Immature natural killer cell (primary cell): ENCODE results near the gene NFYB. TPM values are rescaled to one million over a fixed set of nuclear protein-coding genes. Genes with fewer than 3 reads are reported as not detected.

Experiments used
- DNase-seq, 3 donors: peaks; one replicate each; pipeline ENCODE4 v3.0.0; 2022; ENCODE audit warnings: mixed read lengths in 1 of 3
- H3K27ac Mint-ChIP-seq, 6 donors: one replicate each; pipeline ENCODE4 v1.8.0; 2020; ENCODE audit warnings: mixed read lengths in 6 of 6, mild to moderate bottlenecking in 5 of 6, inconsistent platforms in 4 of 6, moderate library complexity in 3 of 6
- H3K27me3 Mint-ChIP-seq, 3 donors: one replicate each; pipeline ENCODE4 v1.8.0; 2020 to 2021; ENCODE audit warnings: low read depth in 3 of 3, mild to moderate bottlenecking in 3 of 3, mixed read lengths in 3 of 3, moderate library complexity in 3 of 3, inconsistent platforms in 1 of 3
- H3K36me3 Mint-ChIP-seq, 3 donors: one replicate each; pipeline ENCODE4 v1.8.0; 2020; ENCODE audit warnings: mixed read lengths in 3 of 3, inconsistent platforms in 2 of 3, mild to moderate bottlenecking in 2 of 3
- H3K4me1 Mint-ChIP-seq, 2 donors: one replicate each; pipeline ENCODE4 v1.8.0; 2020; ENCODE audit warnings: inconsistent platforms in 2 of 2, mild to moderate bottlenecking in 2 of 2, mixed read lengths in 2 of 2, moderate library complexity in 1 of 2
- H3K4me3 Mint-ChIP-seq, 5 donors: one replicate each; pipeline ENCODE4 v1.8.0; 2020; ENCODE audit warnings: mild to moderate bottlenecking in 5 of 5, mixed read lengths in 5 of 5, inconsistent platforms in 3 of 5, moderate library complexity in 3 of 5
- H3K9me3 Mint-ChIP-seq, 6 donors: one replicate each; pipeline ENCODE4 v1.8.0; 2020; ENCODE audit warnings: mild to moderate bottlenecking in 6 of 6, mixed read lengths in 6 of 6, inconsistent platforms in 4 of 6, moderate library complexity in 3 of 6
- polyA plus RNA-seq, 3 donors: library from polyadenylated mRNA; unstranded; fragments of 300-500 nt; fragmentation: Illumina TruSeq; gene quantifications; one replicate each; pipeline ENCODE4 v1.2.3, GENCODE V29; 2021

Gene NFYB
- polyA plus RNA-seq, 3 donors from 2014 or later = 26.2 to 58.7 (median 36.9) TPM

- no peak for DNase-seq
- Mint-ChIP-seq H3K27ac (no peak overlapping the region), H3K36me3 (no peaks in the 10 kb centered on the region), H3K4me1 (no peaks in the 10 kb centered on the region), H3K27me3 (peaks cover 1 to 9% (median 7%) of the 10 kb centered on the region in 3 donors), H3K4me3 (no peak overlapping the region), H3K9me3 (no peaks in the 10 kb centered on the region)
These were observed 9.3 kb upstream of the NFYB start for GRCh38 chr12:104147346-104147745.

- DNase-seq = no peak
- no peak overlapping the region for H3K4me3 Mint-ChIP-seq
- no peaks in the 10 kb centered on the region for H3K36me3 Mint-ChIP-seq
- H3K9me3 Mint-ChIP-seq = no peaks in the 10 kb centered on the region
- peaks cover 1 to 11% (median 5%) of the 10 kb centered on the region in 3 donors for H3K27me3 Mint-ChIP-seq
- no peak overlapping the region for H3K27ac Mint-ChIP-seq
- no peaks in the 10 kb centered on the region for H3K4me1 Mint-ChIP-seq
These were observed 5.9 kb upstream of the NFYB start for GRCh38 chr12:104143918-104144317.

- Mint-ChIP-seq H3K4me3 (no peak overlapping the region), H3K36me3 (no peaks in the 10 kb centered on the region), H3K27me3 (peaks cover 1 to 9% (median 5%) of the 10 kb centered on the region in 3 donors), H3K27ac (no peak overlapping the region), H3K4me1 (no peaks in the 10 kb centered on the region), H3K9me3 (no peaks in the 10 kb centered on the region)
- no peak for DNase-seq
These were observed 5.0 kb upstream of the NFYB start for GRCh38 chr12:104143002-104143401.

GRCh38 chr12:104142543-104142942 lies 4.5 kb upstream of the NFYB start:
- no peaks in the 10 kb centered on the region for H3K36me3 Mint-ChIP-seq
- H3K4me3 Mint-ChIP-seq = no peak overlapping the region
- H3K4me1 Mint-ChIP-seq = no peaks in the 10 kb centered on the region
- H3K27ac Mint-ChIP-seq = no peak overlapping the region
- no peak for DNase-seq
- no peaks in the 10 kb centered on the region for H3K9me3 Mint-ChIP-seq
- H3K27me3 Mint-ChIP-seq = peaks cover 1 to 9% (median 5%) of the 10 kb centered on the region in 3 donors

- peak overlapping the region; percentile 38 to 75 (median 69) for H3K4me3 Mint-ChIP-seq
- no peaks in the 10 kb centered on the region for H3K9me3 Mint-ChIP-seq
- peaks cover 0 to 14% of the 10 kb centered on the region in 2 donors for H3K4me1 Mint-ChIP-seq
- peak overlapping the region in 3 of 6 donors; percentile 18 to 70 (median 22) for H3K27ac Mint-ChIP-seq
- H3K36me3 Mint-ChIP-seq = no peaks in the 10 kb centered on the region
- peaks cover 3 to 13% (median 6%) of the 10 kb centered on the region in 3 donors for H3K27me3 Mint-ChIP-seq
- DNase-seq = no peak
These were observed 765 bp upstream of the NFYB start for GRCh38 chr12:104138797-104139152.

- peak overlapping the region; percentile 89 to 92 (median 91) for H3K4me3 Mint-ChIP-seq
- H3K27ac Mint-ChIP-seq = peak overlapping the region; percentile 76 to 90 (median 84)
- H3K27me3 Mint-ChIP-seq = peaks cover 3 to 13% (median 3%) of the 10 kb centered on the region in 3 donors
- peaks cover 0 to 4% (median 4%) of the 10 kb centered on the region in 3 donors for H3K36me3 Mint-ChIP-seq
- peak; percentile 59 to 62 (median 62) for DNase-seq
- peaks cover 4 to 19% of the 10 kb centered on the region in 2 donors for H3K4me1 Mint-ChIP-seq
- H3K9me3 Mint-ChIP-seq = no peaks in the 10 kb centered on the region
These were observed 759 bp downstream of the NFYB start for GRCh38 chr12:104137001-104137901.

- Mint-ChIP-seq H3K27me3 (peaks cover 2 to 15% (median 3%) of the 10 kb centered on the region in 3 donors), H3K27ac (peak overlapping the region; percentile 76 to 90 (median 84)), H3K36me3 (peaks cover 0 to 8% (median 7%) of the 10 kb centered on the region in 3 donors), H3K9me3 (no peaks in the 10 kb centered on the region), H3K4me3 (peak overlapping the region; percentile 89 to 92 (median 91)), H3K4me1 (peaks cover 9 to 22% of the 10 kb centered on the region in 2 donors)
- no peak for DNase-seq
These were observed 1.4 kb downstream of the NFYB start for GRCh38 chr12:104136577-104136976.

- no peak for DNase-seq
- no peak overlapping the region for H3K4me3 Mint-ChIP-seq
- H3K27me3 Mint-ChIP-seq = peaks cover 2 to 15% (median 3%) of the 10 kb centered on the region in 3 donors
- H3K27ac Mint-ChIP-seq = no peak overlapping the region
- H3K4me1 Mint-ChIP-seq = peaks cover 25 to 26% of the 10 kb centered on the region in 2 donors
- no peaks in the 10 kb centered on the region for H3K9me3 Mint-ChIP-seq
- peaks cover 0 to 8% (median 7%) of the 10 kb centered on the region in 3 donors for H3K36me3 Mint-ChIP-seq
These were observed 3.1 kb downstream of the NFYB start for GRCh38 chr12:104134882-104135281.

- no peak overlapping the region for H3K27ac Mint-ChIP-seq
- DNase-seq = no peak
- H3K4me3 Mint-ChIP-seq = no peak overlapping the region
- H3K9me3 Mint-ChIP-seq = no peaks in the 10 kb centered on the region
- H3K36me3 Mint-ChIP-seq = peaks cover 0 to 13% (median 10%) of the 10 kb centered on the region in 3 donors
- peaks cover 2 to 12% (median 3%) of the 10 kb centered on the region in 3 donors for H3K27me3 Mint-ChIP-seq
- H3K4me1 Mint-ChIP-seq = peaks cover 27 to 36% of the 10 kb centered on the region in 2 donors
These were observed 4.1 kb downstream of the NFYB start for GRCh38 chr12:104133866-104134265.

GRCh38 chr12:104133321-104133720 lies 4.7 kb downstream of the NFYB start:
- no peaks in the 10 kb centered on the region for H3K9me3 Mint-ChIP-seq
- H3K27me3 Mint-ChIP-seq = peaks cover 2 to 9% (median 2%) of the 10 kb centered on the region in 3 donors
- no peak for DNase-seq
- H3K4me3 Mint-ChIP-seq = no peak overlapping the region
- peaks cover 27 to 37% of the 10 kb centered on the region in 2 donors for H3K4me1 Mint-ChIP-seq
- no peak overlapping the region for H3K27ac Mint-ChIP-seq
- peaks cover 0 to 14% (median 10%) of the 10 kb centered on the region in 3 donors for H3K36me3 Mint-ChIP-seq

GRCh38 chr12:104132351-104132956 lies 5.6 kb downstream of the NFYB start:
- Mint-ChIP-seq H3K4me3 (no peak overlapping the region), H3K4me1 (peaks cover 27 to 37% of the 10 kb centered on the region in 2 donors), H3K27me3 (peaks cover 2 to 9% (median 2%) of the 10 kb centered on the region in 3 donors), H3K9me3 (no peaks in the 10 kb centered on the region), H3K27ac (peak overlapping the region in 1 of 6 donors; percentile 12), H3K36me3 (peaks cover 0 to 15% (median 14%) of the 10 kb centered on the region in 3 donors)
- DNase-seq = no peak

- Mint-ChIP-seq H3K4me3 (no peak overlapping the region), H3K27ac (no peak overlapping the region), H3K9me3 (no peaks in the 10 kb centered on the region), H3K27me3 (peaks cover 0 to 2% (median 0%) of the 10 kb centered on the region in 3 donors), H3K36me3 (peaks cover under 1 to 15% (median 14%) of the 10 kb centered on the region in 3 donors), H3K4me1 (peaks cover 20 to 37% of the 10 kb centered on the region in 2 donors)
- no peak for DNase-seq
These were observed 6.4 kb downstream of the NFYB start for GRCh38 chr12:104131609-104132008.

GRCh38 chr12:104130760-104131159 lies 7.2 kb downstream of the NFYB start:
- no peak for DNase-seq
- H3K27me3 Mint-ChIP-seq = peaks cover 0 to 2% (median 0%) of the 10 kb centered on the region in 3 donors
- no peak overlapping the region for H3K4me3 Mint-ChIP-seq
- H3K9me3 Mint-ChIP-seq = no peaks in the 10 kb centered on the region
- H3K36me3 Mint-ChIP-seq = peaks cover 9 to 23% (median 22%) of the 10 kb centered on the region in 3 donors
- H3K4me1 Mint-ChIP-seq = peaks cover 13 to 43% of the 10 kb centered on the region in 2 donors
- peak overlapping the region in 1 of 6 donors; percentile 30 for H3K27ac Mint-ChIP-seq

- no peaks in the 10 kb centered on the region for H3K9me3 Mint-ChIP-seq
- H3K27me3 Mint-ChIP-seq = no peaks in the 10 kb centered on the region
- no peak overlapping the region for H3K4me3 Mint-ChIP-seq
- peaks cover 5 to 34% of the 10 kb centered on the region in 2 donors for H3K4me1 Mint-ChIP-seq
- peak overlapping the region in 2 of 6 donors; percentile 5 to 44 for H3K27ac Mint-ChIP-seq
- H3K36me3 Mint-ChIP-seq = peaks cover 20 to 22% (median 20%) of the 10 kb centered on the region in 3 donors
- DNase-seq = no peak
These were observed 11.5 kb downstream of the NFYB start for GRCh38 chr12:104126548-104126947.
